NOMO-1 treated with DMSO at 0.1 percent for 48 hours (cell line): Measurements from ENCODE around the gene NPEPPS.

Source experiments
- DNase-seq: peaks from one replicate; lab custom pipeline; 2025; ENCODE audit not compliant: unreplicated experiment; lab: John Stamatoyannopoulos, UW

The NPEPPS gene

DNA sequence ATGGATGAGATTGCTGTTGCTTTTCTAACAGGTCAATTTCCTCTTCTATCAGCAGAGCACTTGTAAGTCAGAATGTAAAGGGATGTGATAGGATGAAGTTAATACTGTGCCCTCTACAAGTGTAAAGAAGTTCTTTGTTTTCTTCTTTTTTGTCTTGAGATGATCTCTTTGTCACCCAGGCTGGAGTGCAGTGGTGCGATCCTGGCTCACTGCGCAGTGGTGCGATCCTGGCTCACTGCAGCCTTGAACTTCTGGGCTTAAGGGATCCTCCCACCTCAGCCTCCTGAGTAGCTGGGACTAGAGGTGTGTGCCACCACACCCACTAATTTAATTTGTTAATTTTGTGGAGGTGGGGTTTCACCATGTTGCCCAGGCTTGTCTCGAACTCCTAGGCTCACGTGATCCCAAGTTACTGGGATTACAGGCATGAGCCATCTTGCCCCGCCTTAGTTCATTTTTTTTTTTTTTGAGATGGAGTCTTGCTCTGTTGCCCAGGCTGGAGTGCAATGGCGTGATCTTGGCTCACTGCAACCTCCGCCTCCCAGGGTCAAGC lies 97.2 kb downstream of the NPEPPS start:
- DNase-seq, result no peak

DNA sequence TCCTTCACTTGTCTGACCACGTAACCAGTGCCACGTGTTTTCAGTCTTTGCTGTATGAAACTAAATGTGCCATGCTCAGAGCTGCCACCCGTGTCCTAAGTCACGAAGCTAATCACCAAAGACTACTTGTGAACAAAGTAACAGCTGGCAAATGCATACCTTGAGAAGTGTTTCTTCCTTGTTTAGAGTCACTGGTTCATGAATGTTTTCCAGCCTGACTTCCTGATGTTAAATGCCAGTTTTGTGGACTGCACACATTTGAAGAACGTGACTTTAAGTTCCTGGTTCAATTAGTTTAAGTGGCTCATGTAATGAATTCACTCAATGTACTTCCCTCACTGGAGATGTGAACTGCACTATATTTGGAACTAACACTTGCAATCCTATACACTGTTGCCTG lies 98.9 kb downstream of the NPEPPS start:
- no peak for DNase-seq

DNA sequence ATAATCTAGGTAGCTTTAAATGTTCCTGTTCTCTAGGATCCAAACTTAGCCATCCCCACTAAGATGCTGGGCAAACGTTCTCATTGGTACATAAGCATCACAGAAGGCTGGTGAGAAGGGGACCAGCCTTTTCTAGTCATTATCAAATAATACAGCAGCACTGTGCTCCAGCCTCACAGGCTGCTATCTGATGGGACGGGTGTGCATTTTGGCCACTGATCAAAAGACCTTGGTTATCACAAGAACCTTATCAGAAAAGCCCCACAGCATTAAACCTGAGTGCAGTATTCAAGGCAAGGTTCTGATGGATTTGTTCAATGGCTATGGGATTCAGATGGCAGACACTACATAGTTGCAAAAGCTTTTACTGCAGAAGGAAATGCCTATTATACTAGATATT lies 99.7 kb downstream of the NPEPPS start:
- DNase-seq, result no peak

DNA sequence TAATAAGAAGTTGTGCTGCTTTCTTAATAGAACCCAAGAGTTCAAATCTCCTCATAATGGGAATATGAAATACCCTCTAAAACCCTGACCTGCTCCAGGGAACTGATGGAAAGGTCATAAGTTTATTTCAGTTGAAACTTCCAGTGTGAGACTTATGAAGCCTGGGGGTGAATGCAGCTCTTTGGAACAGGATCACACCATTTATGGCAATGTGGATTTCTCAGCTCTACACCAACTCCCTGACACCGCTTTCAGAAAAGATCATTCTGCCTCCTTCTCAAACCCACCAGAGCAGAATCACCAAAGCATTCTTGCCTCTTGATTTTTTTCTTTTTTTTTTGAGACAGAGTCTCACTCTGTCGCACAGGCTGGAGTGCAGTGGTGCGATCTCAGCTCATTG lies 102.1 kb downstream of the NPEPPS start:
- DNase-seq, result no peak

DNA sequence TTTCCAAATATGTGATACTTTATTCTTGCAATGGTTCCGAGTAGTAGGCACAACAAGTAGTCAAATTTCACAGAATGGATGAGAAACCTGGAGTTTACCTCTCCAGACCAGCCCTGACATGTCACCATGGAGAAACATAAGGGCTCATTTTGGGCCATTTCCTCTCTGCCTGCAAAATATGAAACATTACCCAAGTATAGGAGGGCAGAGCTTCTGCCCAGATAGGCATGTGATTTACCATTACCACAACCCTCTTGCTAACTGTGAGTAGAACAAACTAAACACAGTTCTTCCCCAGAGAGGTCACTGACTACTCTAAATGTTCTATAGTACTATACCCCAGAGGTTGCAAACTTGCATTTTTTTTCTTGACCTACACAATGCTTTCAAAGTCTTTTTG lies 103.1 kb downstream of the NPEPPS start:
- DNase-seq, result no peak

DNA sequence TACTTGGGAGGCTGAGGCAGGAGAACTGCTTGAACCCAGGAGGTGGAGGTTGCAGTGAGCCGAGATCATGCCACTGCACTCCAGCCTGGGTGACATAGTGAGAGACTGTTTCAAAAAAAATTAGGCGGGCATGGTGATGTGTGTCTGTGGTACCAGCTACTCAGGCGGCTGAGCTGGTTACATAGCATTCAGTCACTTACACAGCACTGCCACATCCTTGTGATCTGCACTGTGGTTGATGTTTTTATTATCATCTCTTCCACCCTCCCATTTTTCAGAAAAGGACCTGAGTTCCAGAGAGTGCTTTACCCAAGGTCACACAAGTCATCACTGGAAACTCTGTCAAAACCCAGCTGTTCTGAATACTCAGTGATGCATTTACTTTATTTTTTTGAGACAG lies 104.0 kb downstream of the NPEPPS start:
- no peak for DNase-seq

DNA sequence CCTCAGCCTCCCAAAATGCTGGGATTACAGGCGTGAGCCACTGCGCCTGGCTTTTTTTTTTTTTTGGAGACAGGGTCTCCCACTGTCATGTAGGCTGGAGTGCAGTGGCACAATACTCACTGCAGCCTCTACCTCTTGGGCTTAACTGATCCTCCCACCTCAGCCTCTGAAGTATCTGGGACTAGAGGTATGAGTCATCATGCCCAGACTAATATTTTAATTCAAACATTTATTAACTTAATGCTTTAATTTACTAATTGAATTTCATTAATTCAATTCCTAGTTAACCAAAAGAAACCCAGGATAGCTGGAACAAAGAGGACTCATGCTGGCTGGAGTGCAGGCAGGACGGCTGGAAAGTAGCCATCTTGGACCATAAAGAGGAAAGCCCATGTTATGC lies 104.8 kb downstream of the NPEPPS start:
- DNase-seq, result no peak

DNA sequence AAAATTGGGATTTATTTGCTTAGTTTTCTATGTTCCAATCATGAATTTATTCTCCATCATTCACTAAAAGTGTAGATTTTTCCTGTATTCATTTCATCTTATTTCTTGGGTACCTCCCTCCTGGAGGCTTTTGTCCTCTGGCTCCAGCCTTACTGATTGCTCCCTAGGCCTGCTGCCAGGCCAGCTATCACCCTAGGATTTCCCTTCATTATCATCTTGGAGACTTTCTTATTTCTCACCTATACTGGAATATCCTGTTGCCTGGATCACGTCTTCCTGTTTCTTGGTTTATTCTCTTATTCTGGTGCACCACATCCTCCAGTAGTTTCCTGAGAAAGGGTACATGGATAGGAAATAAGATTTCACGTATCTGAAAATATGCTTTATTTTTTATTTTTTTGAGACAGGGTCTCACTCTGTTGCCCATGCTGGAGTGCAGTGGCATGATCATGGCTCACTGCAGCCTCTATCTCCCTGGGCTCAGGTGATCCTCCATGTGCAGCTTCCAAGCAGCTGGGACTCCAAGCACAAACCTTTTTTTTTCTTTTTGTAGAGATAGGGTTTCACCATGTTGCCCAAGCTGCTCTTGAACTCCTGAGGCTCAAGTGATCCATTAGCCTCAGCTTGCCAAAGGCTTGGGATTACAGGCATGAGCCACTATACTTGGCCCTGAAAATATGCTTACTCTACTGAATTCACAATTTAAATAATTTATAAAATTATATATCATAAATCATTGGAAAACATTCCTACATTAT lies 105.5 kb downstream of the NPEPPS start:
- DNase-seq, result no peak

DNA sequence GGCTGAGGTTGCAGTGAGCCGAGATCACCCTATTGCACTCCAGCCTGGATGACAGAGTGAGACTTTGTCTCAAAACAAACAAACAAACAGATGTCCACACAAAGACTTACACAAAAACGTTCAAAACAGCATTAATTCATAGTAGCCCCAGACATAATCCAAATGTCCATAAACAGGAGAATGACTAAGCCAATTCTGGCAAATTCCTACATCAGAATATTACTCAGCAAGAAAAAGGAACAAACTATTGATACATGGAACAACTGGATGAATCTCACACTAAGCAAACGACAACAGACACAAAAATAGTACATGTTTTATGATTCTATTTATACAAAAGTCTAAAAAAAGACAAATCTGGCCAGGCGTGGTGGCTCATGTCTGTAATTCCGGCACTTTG lies 108.0 kb downstream of the NPEPPS start:
- DNase-seq, result no peak

DNA sequence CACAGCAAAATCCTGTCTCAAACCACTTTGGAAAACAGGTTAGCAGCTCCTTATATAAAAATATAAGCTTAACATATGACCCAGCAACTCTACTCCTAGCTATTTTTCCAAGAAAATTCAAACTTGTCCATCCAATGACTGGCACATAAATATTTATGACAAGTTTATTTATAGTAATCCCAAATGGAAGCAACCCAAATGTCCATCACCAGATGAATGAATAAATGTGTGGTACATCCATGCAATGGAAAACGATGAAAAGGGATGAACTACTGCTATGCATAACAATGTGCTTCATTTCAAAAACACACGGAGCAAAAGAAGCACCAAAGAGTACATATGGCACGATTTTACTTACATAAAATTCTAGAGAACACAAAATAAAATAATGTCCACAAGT lies 109.2 kb downstream of the NPEPPS start:
- DNase-seq, result no peak

DNA sequence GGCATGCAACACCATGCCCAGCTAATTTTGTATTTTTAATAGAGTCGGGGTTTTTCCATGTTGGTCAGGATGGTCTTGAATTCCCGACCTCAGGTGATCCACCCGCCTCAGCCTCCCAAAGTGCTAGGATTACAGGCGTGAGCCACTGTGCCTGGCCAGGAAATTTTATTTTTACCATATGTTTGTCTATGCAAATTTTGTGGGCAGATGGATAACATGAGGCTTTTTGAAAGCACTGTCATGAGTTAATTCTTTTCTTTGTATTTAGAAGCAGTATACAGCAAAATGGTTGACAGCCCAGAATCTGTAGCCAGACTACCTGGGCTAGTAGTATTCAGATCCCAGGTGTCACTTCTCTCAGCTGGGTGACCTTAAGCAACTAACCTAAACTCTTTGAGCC lies 110.3 kb downstream of the NPEPPS start:
- DNase-seq, result no peak

DNA sequence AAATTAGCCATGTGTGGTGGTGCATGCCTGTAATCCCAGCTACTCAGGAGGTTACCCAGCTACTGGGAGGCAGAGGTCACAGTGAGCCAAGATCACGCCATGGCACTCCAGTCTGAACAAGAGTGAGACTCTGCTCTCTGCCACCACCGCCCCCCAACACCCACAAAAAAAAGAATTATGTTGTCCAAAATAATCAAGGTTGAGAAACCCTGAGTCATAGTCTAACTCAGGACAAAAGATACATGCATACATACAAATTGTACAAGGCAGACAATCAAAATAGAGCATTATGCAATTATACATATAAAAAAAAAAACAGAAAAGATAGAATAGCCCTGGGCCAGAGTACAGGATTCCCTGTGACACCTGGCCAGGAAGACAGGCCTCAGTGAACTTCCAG lies 112.2 kb downstream of the NPEPPS start:
- DNase-seq, result no peak

DNA sequence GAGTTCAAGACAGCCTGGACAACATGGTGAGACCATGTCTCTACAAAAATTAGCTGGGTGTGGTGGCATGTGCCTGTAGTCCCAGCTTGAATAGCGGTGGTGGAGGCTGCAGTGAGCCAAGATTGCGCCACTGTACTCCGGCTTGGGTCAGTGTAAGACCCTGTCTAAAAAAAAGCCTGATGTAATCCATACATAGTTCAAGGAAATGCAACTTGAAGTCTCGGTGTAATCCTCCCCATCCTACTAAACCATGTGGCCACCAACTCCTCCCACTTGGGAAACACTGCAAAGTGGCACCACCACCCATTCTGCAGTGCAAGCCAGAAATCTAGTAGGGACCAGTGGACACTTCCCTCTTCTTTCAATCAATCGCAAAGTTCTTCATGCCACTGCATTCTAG lies 113.4 kb downstream of the NPEPPS start:
- peak; percentile 48 for DNase-seq

DNA sequence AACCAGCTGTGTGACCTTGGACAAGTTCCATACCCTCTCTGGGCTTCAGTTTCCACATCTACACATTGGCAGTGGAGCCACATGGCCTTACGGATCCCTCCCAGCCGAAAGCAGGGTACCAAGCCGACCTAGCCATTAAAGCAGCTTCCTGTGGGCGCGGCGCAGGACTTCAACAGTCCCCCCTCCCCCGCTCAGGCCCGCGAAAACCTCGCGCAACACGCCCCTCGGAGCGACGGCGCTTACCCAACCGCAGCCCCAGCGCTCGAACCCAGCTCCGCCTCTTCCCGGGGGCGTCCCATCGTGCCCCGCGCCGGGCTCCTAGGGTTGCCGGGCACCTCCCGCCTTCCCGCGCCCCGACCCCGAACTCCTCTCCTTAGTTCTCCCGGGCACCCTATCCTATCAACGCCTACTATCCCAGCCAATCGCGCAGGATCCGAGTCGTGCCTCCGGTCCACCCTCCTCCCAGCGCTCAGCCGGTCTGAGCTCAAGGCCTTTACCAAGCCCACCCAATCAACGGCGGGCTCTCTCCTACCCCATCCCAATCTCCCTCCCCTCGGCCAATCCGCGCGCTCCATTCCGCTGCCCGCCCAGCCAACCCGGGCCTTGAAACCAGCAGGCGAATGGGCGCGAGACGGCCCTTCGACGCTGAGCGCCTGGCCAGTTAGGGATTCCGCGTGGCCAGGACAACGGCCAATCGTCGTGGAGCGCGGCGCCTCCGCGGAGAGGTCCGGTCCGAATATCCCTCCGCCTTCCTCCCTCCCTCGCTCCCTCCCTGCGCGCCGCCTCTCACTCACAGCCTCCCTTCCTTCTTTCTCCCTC lies 118.5 kb downstream of the NPEPPS start, which contains the start of gene KPNB1:
TSS of gene KPNB1 (plus strand) at position 767 of the 819 bp plus-strand sequence. CDS start 326 bp downstream, outside the sequence.
- DNase-seq, result peak; percentile 99

DNA sequence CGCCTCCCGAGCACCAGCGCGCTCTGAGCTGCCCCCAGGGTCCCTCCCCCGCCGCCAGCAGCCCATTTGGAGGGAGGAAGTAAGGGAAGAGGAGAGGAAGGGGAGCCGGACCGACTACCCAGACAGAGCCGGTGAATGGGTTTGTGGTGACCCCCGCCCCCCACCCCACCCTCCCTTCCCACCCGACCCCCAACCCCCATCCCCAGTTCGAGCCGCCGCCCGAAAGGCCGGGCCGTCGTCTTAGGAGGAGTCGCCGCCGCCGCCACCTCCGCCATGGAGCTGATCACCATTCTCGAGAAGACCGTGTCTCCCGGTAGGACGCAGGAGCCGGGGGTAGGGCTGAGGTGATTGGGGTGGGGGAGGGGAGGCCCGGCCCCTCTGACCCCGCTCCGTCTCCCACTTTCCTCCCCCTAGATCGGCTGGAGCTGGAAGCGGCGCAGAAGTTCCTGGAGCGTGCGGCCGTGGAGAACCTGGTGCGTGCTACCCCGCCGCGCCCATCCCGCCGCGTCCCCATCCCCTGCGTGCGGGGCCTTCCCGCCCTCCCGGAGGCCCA lies 119.1 kb downstream of the NPEPPS start:
- DNase-seq, result peak; percentile 59

DNA sequence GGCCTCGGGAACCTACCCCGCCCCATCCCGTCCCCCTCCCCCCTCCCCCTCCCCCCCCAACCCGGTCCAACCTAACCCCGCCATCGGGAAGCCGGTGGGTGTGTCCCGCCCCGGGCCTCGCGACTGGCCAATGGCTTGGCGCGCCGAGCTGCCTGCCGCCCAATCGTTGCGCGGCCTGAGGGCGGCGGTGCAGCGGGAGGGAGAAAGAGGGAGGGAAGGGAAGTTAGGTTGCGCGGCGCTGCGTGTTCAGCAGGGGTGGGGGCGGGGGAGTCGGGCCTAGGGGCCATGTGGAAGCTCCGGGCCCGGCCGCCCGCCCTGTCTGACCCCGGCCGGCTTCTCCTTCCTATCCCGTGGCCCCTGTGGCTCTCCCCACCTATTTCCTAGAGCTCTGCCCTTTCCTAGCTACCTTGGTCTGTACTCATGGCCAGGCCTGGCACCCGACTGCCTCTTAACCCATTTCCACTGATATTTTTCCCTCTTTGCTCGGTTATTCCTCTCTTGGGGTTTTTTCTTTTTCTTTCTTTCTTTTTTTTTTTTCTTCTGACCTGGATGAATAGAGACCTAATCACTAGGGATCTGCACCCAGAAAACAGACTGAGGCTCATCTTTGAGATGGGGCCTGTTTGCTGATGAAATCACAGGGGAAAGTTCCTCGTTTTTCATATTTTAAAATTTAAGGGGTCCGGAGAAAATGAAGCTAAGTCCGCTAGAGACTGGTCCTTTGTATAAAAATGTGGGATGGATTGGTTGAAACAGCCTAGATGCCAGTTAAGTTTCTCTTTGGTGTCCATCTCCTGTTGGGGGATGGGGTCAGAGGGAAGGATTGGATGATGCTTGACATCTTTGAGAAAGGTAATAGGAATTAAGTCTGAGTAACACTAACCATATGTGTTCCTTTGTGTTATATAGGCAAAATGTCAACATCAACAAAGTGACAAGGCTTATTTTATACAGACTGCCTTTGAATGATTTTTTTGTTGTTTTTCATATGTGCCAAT lies 119.9 kb downstream of the NPEPPS start:
- peak; percentile 95 for DNase-seq

DNA sequence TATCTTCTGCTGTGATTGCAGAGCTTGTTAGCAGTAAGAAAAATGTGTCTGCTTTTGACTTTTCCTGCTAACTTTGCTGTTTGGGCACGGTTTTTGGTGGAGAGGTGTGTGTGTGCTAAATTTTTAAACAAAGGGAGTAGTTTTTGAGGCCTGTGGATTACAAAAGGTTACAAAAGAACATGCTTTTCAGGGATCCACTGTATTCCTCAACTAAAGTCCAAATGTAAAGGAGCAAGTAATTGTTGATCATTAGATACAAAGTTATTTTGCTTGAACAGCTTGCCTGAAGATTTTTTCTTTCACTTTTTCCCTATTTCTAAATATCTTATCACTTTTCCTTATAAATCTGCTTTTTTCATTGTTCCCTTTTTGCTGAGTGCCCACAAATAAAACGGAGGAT lies 120.8 kb downstream of the NPEPPS start:
- no peak for DNase-seq

DNA sequence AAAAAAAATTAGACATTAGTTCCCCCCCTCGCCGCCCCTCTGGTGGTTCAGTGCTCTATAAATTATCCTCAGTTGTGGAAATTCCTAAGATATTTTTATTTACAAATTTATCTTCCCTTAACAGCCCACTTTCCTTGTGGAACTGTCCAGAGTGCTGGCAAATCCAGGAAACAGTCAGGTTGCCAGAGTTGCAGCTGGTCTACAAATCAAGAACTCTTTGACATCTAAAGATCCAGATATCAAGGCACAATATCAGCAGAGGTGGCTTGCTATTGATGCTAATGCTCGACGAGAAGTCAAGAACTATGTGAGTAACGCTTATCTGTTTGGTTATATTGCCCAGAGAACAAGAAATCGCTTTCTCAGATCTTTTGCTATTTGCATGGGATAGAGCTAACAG lies 121.7 kb downstream of the NPEPPS start:
- no peak for DNase-seq

DNA sequence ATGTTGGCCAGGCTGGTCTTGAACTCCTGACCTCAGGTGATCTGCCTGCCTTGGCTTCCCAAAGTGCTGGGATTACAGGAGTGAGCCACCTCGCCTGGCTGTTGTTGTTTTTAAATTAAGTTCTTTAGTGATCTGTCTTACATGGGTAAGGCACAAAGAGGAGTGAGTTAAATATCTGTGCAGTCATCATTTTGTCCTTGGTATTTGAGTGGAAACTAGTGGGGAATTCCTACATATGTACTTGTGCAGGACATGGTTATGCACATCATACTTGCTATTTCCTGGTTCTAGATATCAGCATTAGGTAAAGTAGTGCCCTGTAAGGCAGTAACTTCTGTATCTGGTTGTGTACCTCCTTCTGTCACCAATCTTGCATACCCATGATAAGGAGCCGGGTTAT lies 122.5 kb downstream of the NPEPPS start:
- no peak for DNase-seq

DNA sequence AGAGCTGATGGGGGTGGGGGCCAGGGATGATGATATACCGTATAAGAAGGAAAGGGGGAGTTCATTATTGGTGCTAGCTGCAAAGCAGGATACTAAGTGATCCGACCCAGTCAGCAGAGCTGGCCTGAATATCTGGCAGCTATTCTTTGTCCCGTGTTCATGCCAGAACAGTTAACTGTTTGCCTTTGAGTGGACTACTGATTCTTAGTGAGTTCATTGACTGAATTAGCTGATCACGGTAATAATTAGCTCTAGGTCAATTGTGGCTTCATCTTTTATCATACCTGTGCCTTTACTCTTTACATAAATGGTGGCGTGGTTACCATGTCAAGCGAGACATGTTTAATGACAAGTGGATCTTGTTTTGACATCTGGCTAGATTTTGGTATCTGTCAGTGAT lies 124.1 kb downstream of the NPEPPS start:
- DNase-seq, result no peak

DNA sequence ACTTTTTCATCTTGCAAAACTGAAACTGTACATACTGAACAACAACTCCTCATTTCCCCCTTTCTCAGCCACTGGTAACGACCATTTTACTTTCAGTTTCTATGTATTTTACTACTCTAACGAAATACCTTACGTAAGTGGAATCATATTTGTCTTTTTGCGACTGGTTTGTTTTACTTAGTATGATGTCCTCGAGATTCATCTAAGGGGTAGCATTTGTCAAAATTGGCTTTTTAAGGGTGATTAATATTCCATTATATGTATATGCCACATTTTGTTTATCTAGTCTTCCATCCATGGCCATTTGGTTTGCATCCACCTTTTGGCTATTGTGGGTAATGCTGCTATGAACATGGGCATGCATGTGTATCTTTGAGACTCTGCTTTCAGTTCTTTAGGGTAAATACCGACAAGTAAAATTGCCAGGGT lies 129.2 kb downstream of the NPEPPS start:
- peak; percentile 90 for DNase-seq
